SJSA1 (cell line): ENCODE measurements around the gene IL21R. TPM values are rescaled to one million over a fixed set of nuclear protein-coding genes. Genes with fewer than 3 reads are reported as not detected.
"Not testable (repeated sequence)": the region's sequence is repeated elsewhere in the genome, so short reads cannot be mapped to it uniquely, and the experiment has no call there.

Experiments
- DNase-seq, 2 experiments: peaks; one replicate each; pipeline ENCODE4 v3.0.0-alpha.2; 2015 to 2020; ENCODE audit warnings: low spot score in 2 of 2, low read depth in 1 of 2
- H3K27ac ChIP-seq: fragments of 250-450 bp; sonication (Bioruptor Pico); 2 replicates; pipeline ENCODE4 v1.5.1; 2020; ENCODE audit warnings: mild to moderate bottlenecking, moderate library complexity
- H3K27me3 ChIP-seq: fragments of 250-450 bp; sonication (Bioruptor Pico); replicated peaks from 2 replicates; pipeline ENCODE4 v1.5.1; 2020; ENCODE audit warnings: mild to moderate bottlenecking, moderate library complexity
- H3K36me3 ChIP-seq: fragments of 250-450 bp; sonication (Bioruptor Pico); 2 replicates; pipeline ENCODE4 v1.5.1; 2020; ENCODE audit warnings: mild to moderate bottlenecking
- H3K4me1 ChIP-seq: fragments of 250-450 bp; sonication (Bioruptor Pico); replicated peaks from 2 replicates; pipeline ENCODE4 v1.6.1; 2021; ENCODE audit warnings: mild to moderate bottlenecking
- H3K4me3 ChIP-seq: fragments of 250-450 bp; sonication (Bioruptor Pico); 2 replicates; pipeline ENCODE4 v1.5.1; 2020; ENCODE audit warnings: mild to moderate bottlenecking
- H3K9me3 ChIP-seq: fragments of 250-450 bp; sonication (Bioruptor Pico); replicated peaks from 2 replicates; pipeline ENCODE4 v1.5.1; 2020; ENCODE audit warnings: mild to moderate bottlenecking
- total RNA-seq: library from RNA; depleted of rRNA; stranded (reverse); fragments of >200 nt; shearing (Covaris generic); gene quantifications from 2 replicates; pipeline ENCODE4 v1.2.3, GENCODE V29; 2014

The IL21R gene
- total RNA-seq, 1 experiment from 2014 or later, result 0.34 TPM

DNA sequence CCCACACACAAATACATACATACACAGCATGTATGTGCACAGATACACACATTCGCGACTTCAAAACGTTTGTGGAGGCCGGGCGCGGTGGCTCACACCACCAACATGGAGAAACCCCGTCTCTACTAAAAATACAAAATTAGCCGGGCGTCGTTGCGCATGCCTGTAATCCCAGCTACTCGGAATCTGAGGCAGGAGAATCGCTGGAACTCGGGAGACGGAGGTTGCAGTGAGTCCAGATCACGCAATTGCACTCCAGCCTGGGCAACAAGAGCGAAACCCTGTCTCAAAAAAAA lies 55.6 kb downstream of the IL21R start:
- H3K27ac ChIP-seq, DNase-seq, H3K4me1 ChIP-seq, H3K27me3 ChIP-seq, H3K4me3 ChIP-seq, H3K9me3 ChIP-seq: not testable (repeated sequence)
- peaks cover 37% of the 10 kb centered on the region for H3K36me3 ChIP-seq

DNA sequence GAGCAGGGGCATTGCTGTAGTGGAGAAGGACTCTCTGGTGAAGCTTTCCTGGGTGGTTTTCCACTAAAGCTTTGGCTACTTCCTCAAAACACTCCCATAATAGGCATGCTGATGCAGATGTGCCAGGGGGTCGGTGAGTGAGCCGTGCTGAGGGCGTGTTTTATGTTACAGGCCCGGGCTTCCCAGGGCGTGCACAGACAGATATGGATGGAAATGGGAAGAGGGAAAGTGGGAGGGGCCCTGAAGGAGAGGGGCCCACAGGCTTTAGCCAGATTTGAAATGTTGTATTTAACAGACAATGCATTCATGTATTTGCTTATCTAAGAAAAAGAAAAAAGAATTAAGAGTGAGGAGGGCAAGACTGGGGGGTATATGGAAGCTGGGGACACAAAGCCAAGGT lies 56.3 kb downstream of the IL21R start:
- Histone ChIP-seq H3K9me3 (no peaks in the 10 kb centered on the region), H3K27me3 (no peaks in the 10 kb centered on the region), H3K27ac (no peak overlapping the region), H3K36me3 (peaks cover 44% of the 10 kb centered on the region), H3K4me3 (no peak overlapping the region), H3K4me1 (no peaks in the 10 kb centered on the region)
- DNase-seq, result no peak

DNA sequence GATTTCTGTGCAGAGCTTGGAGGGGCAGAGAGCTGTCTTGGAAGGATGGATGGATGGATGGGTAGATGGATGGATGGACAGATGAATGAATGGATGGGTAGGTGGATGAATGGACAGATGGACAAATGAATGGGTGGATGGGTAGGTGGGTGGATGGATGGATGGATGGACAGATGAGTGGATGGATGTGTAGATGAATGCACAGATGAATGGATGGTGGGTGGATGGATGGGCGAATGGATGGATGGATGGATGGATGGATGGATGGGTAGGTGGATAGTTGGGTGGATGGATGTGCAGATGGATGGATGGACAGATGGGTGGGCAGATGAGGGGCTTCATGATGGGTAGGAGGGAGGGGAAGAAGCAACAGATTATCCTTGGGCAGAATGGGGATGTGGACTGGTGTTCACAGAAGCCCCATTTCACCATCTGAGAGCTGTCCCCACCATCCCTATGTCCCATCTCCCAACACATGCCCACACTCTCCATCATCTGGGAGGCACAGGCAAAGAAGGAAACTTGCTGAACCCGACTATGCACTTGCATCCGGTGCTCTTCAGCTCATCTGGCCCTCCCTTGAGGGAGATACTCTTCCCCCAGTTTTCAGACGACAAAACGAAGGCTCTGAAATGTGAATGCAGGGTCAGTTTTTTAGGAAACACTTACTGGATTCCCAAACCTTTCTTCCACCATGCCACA lies 57.2 kb downstream of the IL21R start:
- DNase-seq, result no peak
- Histone ChIP-seq H3K27me3 (no peaks in the 10 kb centered on the region), H3K4me1 (no peaks in the 10 kb centered on the region), H3K9me3 (no peaks in the 10 kb centered on the region), H3K27ac (no peak overlapping the region), H3K4me3 (no peak overlapping the region), H3K36me3 (peaks cover 53% of the 10 kb centered on the region)

DNA sequence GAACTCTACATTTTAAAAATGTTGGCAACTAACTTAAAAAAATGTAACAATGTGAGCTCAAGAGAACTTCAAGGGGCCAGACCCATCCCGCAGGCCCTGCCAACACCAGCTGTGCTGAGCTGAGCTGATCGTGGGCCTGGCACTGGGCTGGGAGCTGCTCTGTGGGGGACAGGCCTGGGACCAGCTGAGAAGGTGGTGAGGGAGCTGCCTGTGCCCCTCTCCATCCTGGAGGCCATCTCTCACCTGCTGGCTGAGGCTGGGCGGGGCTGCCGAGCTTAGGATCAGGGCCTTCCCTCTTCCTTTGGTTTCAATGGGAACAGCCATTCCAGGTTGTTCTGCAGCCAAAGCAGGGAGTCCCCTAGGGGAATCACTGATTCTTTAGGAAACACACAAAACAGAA lies 58.2 kb downstream of the IL21R start:
- H3K9me3 ChIP-seq, result no peaks in the 10 kb centered on the region
- peaks cover 63% of the 10 kb centered on the region for H3K36me3 ChIP-seq
- H3K4me3 ChIP-seq, result no peak overlapping the region
- H3K27me3 ChIP-seq, result no peaks in the 10 kb centered on the region
- DNase-seq, result no peak
- H3K27ac ChIP-seq, result no peak overlapping the region
- no peaks in the 10 kb centered on the region for H3K4me1 ChIP-seq

DNA sequence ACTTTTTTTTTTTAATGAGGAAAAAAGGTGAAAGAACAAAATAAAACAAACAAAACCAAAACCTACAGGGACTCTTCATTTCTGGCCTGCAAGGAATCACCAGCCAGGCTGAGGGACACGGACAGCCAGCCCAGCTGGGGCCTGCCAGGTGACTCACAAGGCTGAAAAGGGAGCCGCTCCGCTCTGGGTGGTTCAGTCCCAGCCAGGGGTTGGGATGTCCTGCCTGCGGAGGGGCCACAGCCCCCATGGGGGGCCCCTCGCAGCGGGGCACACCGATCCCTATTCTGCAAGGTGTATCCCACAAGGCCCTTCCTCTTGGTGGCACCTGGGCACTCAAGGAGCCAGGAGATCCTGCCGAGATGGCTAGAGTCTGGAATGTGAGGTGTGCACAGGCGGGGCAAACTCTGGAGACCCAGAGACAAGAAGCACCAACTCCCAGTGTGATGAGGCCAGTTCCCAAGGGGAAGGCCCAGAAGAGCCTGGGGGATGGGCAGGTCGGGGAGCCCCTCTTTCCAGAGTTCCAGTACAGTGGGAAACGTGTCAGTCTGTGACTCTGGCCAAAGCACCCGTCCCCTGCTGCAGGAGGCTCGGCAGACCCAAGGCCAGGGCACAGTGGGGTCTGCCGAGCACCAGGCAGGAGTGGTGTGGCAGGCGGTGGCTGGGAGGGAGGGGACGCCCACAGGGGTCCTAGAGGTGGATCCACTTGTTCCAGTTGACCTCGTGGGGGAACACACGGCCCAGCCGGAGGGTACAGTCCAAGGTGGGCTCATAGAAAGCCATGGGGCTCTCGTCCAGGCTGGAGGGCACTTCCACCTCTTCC lies 58.9 kb downstream of the IL21R start:
- no peaks in the 10 kb centered on the region for H3K27me3 ChIP-seq
- no peak for DNase-seq
- no peaks in the 10 kb centered on the region for H3K4me1 ChIP-seq
- H3K36me3 ChIP-seq, result peaks cover 70% of the 10 kb centered on the region
- no peak overlapping the region for H3K4me3 ChIP-seq
- H3K9me3 ChIP-seq, result no peaks in the 10 kb centered on the region
- no peak overlapping the region for H3K27ac ChIP-seq

DNA sequence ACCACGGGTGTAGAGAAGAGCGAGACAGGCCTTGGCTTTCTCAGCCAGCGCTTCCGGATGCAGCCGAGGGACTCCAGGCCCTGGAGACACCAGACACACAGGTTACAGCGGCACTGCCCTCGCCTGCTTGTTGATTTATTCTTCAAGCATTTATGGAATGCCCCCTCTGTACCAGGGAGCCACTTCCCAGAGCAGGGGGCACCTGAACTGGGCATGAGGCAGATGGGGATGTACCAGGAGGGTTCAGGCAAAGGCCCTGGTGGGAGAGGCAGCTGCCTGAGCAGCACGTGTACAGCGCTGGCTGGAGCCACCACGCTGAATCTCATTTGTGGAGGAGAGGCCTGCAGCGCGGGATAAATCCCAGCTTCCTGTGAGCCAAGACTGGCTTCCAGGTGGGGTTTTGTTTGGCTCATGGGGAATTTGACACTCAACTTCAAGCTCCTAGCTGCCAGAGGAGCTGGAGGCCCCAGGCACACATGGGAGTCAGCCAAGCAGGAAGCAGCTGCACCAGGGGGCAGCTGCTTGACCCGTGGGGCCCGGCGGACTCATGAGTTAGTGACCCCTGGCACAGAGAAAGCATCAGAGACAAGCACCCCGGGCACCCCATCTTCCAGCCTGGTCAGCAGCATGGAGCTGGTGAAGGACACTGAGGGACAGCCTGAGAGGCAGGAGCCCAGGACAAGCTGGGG lies 59.7 kb downstream of the IL21R start:
- H3K27ac ChIP-seq, result no peak overlapping the region
- DNase-seq, result no peak
- no peaks in the 10 kb centered on the region for H3K4me1 ChIP-seq
- H3K27me3 ChIP-seq, result no peaks in the 10 kb centered on the region
- H3K9me3 ChIP-seq, result no peaks in the 10 kb centered on the region
- peaks cover 78% of the 10 kb centered on the region for H3K36me3 ChIP-seq
- no peak overlapping the region for H3K4me3 ChIP-seq

DNA sequence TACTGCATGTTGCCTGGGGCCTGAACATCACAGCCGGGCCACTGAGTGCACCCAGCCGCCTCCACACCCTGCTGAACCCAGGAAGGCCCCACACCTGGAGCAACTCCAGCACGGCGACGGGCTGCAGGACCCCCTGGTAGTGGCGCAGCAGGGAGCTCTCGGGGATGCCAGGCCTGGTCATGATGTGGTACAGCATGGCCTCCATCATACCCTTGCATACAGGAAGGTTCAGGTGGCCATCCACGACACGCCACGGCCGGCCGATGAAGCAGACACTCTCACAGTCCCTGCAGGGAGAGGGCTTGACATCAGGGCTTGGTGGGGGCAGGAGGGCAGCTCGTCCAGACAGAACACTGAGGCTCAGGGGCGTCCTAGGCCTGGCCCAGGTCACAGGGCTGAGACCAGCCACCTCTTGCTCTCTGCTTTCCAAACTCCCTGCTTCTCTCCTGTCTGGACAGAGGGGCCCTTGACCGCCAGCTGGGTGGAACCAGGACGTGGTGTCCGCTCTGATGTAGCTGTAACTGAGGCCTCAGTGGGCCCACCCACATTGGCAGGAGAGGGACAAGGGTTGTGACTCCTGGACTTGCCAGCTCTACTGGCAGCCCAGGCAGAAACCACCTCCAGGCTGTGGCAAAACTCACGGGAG lies 60.3 kb downstream of the IL21R start:
- no peak for DNase-seq
- Histone ChIP-seq H3K27me3 (no peaks in the 10 kb centered on the region), H3K27ac (no peak overlapping the region), H3K9me3 (no peaks in the 10 kb centered on the region), H3K4me1 (no peaks in the 10 kb centered on the region), H3K4me3 (no peak overlapping the region), H3K36me3 (peaks cover 85% of the 10 kb centered on the region)

DNA sequence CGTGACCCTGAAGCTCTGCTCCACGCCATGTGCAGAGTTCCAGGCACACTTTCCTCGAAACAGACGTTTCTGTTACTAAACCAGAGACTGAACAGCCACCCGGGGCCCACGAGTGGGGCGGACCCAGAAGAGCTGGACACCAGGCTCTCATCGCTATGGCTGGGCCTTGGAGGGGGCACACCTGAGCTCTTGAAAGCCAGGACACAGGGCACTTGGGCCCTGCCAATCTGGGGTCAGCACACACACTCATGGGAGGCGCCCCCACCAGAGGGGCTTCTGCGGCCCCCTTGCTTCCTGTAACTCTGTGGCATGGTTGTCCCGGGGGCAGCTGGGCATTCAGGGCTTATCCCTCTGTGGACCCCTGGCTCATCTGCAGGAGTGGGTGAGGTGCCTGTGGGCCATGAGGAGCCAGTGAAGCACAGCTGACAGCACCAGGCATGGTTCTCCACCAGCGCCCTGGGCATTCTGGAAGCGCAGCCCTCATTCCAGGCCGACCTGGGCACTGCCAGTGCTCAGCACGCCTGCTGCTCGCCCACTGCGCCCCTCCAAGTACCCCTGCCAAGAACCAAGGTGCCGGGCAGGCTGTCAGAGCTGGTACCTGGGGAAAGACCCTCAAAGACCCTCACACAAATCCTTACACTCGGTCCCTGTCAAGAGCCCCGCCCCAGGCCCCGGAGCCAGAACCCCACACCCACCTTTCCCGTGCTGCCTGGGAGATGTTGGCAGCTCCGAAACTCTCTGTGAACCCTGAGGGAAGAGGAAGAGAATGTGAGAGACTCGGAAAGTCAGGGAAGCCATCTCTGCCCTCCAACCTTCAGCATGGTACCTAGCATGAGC lies 61.1 kb downstream of the IL21R start:
- Histone ChIP-seq H3K4me3 (no peak overlapping the region), H3K27me3 (no peaks in the 10 kb centered on the region), H3K36me3 (peaks cover 92% of the 10 kb centered on the region), H3K9me3 (0 out of 2 replicates have a peak, but pooled peaks cover 3% of the 10 kb centered on the region), H3K4me1 (no peaks in the 10 kb centered on the region), H3K27ac (no peak overlapping the region)
- DNase-seq, result no peak

DNA sequence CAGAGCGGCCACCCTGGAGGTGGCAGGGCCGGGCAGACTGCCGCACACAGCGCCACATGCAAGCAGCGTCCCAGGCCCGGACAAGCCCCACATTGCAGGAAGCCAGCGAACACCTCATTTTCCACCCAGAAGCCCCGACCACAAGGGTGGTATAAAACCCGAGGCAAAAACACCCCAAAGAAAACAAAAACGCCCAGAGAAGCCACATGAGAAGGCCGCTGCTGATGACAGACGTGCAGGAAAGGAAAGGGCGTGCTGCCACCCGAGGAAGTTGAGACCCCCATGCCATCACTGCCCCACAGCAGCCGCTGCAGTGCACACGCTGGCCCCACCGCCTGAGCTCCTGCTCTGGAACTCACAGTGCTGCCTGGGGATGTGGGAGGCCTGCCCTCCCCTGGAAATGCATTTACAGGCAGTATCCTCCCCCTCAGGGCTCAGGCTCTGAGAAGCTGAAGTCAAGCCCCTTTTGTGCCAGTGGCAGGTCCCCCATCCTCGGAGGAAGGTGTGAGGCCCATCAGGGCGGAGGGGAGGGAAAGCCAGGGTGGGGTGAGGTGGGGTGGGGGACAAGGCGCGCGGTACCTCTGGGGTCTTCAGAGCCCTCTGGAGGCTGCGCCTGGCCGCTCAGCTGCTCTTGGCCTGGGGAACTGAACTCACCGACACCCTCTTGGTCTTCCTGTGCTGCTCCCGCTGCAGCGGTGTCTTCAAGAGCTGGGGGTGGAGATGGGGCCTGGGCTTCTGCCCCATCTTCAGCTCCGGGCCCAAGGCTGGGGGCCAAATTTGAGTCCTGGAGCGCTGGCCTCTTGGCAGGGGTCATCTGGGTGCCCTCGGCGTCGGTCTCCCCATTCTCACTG lies 62.0 kb downstream of the IL21R start:
- Histone ChIP-seq H3K4me3 (no peak overlapping the region), H3K36me3 (peaks cover 99% of the 10 kb centered on the region), H3K9me3 (0 out of 2 replicates have a peak, but pooled peaks cover 3% of the 10 kb centered on the region), H3K4me1 (no peaks in the 10 kb centered on the region), H3K27me3 (no peaks in the 10 kb centered on the region), H3K27ac (no peak overlapping the region)
- DNase-seq, result no peak

DNA sequence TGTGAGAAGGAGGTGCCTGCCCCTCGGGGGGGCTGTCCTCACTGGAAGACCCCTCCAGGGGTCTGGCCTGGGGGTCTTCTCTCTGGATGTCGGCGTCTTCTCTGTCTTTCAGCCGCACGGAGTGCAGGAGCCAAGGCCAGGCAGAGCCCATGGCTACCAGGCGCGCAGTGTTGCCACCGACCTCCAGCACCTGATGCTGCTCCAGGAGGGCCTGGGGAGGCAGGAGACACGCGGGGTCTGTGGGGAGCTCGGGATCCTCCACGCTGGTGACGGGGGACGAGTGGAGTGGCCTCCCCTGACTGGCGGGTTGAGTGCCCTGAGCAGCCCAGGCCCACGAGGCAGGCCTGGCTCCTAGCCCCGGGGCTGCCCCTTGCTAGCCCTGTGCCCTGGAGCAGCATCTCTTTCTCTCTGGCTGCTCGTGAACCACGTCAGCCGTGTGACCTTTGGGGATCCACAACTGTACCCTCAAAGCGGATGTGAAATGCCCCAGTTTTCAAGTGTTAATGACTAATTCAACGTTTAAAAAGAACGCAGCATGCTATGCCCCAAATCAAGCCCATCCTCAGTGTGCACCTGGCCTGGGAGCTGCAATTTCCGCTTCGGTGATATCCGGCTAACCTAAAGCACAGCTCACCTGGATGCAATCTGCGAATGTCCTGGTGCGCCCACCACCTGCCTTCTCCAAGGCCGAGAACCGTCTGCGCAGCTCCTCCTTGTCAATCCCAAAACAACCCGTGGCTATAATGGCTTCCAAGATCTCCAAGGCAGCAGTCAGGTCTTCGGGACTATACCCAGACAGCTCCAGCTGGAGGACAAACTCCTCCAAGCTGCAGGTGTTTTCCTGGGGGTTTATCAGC lies 62.9 kb downstream of the IL21R start:
- DNase-seq, result no peak
- no peaks in the 10 kb centered on the region for H3K27me3 ChIP-seq
- H3K27ac ChIP-seq, result no peak overlapping the region
- no peak overlapping the region for H3K4me3 ChIP-seq
- 0 out of 2 replicates have a peak, but pooled peaks cover 3% of the 10 kb centered on the region for H3K9me3 ChIP-seq
- no peaks in the 10 kb centered on the region for H3K4me1 ChIP-seq
- peaks cover 100% of the 10 kb centered on the region for H3K36me3 ChIP-seq

DNA sequence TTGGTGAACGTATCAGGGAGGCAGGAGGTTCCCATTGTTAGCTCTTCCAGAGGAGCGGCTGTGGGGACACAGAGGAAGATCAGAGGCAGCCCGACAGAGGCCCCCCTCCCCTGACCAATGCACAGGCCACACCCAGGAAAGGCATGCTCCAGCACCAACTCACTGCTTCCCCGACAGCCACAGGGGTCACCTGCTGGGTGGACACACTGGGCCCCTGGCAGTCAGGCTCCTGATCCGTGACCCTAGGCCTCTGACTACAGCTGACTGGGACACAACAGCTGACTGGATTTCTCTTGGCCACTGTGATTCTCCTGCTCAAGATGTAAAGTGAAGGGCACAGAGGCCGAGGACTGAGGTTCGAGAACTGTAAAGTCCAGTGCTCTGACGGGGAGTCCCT lies 63.5 kb downstream of the IL21R start:
- Histone ChIP-seq H3K27ac (no peak overlapping the region), H3K4me3 (no peak overlapping the region), H3K4me1 (peaks cover 5% of the 10 kb centered on the region), H3K9me3 (0 out of 2 replicates have a peak, but pooled peaks cover 3% of the 10 kb centered on the region), H3K27me3 (no peaks in the 10 kb centered on the region), H3K36me3 (peaks cover 100% of the 10 kb centered on the region)
- no peak for DNase-seq
